Measurements from ENCODE around the gene CD99L2. TPM values are rescaled to one million over a fixed set of nuclear protein-coding genes. Genes with fewer than 3 reads are reported as not detected.

CD99L2 gene
- total RNA-seq (100 to 1,000 TPM; 106 to 173 (median 136) TPM), polyA plus RNA-seq (100 to 1,000 TPM in 2 of 3 donors, 10 to 100 TPM in 1; 62.7 to 154 (median 104) TPM)
- long read RNA-seq, donor 1, transcript CD99L2-206 (9 exons, 988 nt): minor isoform, 24 of 117 reads
- long read RNA-seq, donor 1, transcript CD99L2-203 (11 exons, 3,604 nt): major isoform, 35 of 117 reads
- long read RNA-seq, donor 1, partial matches to known transcripts: 19 of 117 reads
- long read RNA-seq, donor 1, other reads (novel, unspliced or antisense): 36 of 117 reads
- long read RNA-seq, donor 2, transcript CD99L2-203 (11 exons, 3,604 nt): minor isoform, 66 of 287 reads
- long read RNA-seq, donor 2, transcript CD99L2-206 (9 exons, 988 nt): major isoform, 80 of 287 reads
- long read RNA-seq, donor 2, partial matches to known transcripts: 57 of 287 reads
- long read RNA-seq, donor 2, other reads (novel, unspliced or antisense): 80 of 287 reads

- Histone ChIP-seq H3K36me3 (ENCODE audit: insufficient read depth in 1 of 2, low read depth in 1 of 2) (no peaks in the 10 kb centered on the region), H3K27me3 (ENCODE audit: insufficient read depth in 3 of 3, low read length in 2 of 3) (no peaks in the 10 kb centered on the region), H3K4me1 (no peaks in the 10 kb centered on the region), H3K4me3 (peak within 1 kb of the TSS; percentile 77), H3K9me3 (no peaks in the 10 kb centered on the region), H3K27ac (peak within 1 kb of the TSS; percentile 88)
- ATAC-seq (peak; percentile 91 to 97 (median 94)), DNase-seq (peak; percentile 91 to 94)
- intact Hi-C loops (cut with DNase I): loop anchor here (2.0 to 10.0 kb wide), 2 partner anchors 84 to 124 kb away; partner anchors contain the start of gene HMGB3 (in 1 of the 2)
- TF ChIP-seq CTCF (IDR thresholded peaks at IDR 0.05): no peak
- WGBS, 3 donors: 0 to 26% (median 0%) methylated on average over 3 to 90 of the region's 95 CpGs
Observed at GRCh38 chrX:150898343-150899190, at the start of gene CD99L2. TSS of gene CD99L2 (minus strand) at chrX:150898668. CDS start at chrX:150898588, 80 bp downstream.

GRCh38 chrX:150944233-150944632 lies 45.8 kb upstream of the CD99L2 start:
- H3K9me3 ChIP-seq: no peaks in the 10 kb centered on the region
- WGBS, 3 donors: 60 to 82% (median 75%) methylated on average over 3 of the region's 3 CpGs
- H3K4me1 ChIP-seq: no peaks in the 10 kb centered on the region
- no peak for TF ChIP-seq CTCF (IDR thresholded peaks at IDR 0.05)
- intact Hi-C loops (cut with DNase I): no loop called here
- no peak overlapping the region for H3K4me3 ChIP-seq
- no peak overlapping the region for H3K27ac ChIP-seq
- H3K27me3 ChIP-seq (ENCODE audit: insufficient read depth in 3 of 3, low read length in 2 of 3): no peaks in the 10 kb centered on the region
- H3K36me3 ChIP-seq (ENCODE audit: insufficient read depth in 1 of 2, low read depth in 1 of 2): no peaks in the 10 kb centered on the region
- no peak for DNase-seq
- no peak for ATAC-seq

GRCh38 chrX:150942942-150943594 lies 44.6 kb upstream of the CD99L2 start:
- no peaks in the 10 kb centered on the region for H3K4me1 ChIP-seq
- no peaks in the 10 kb centered on the region for H3K27me3 ChIP-seq (ENCODE audit: insufficient read depth in 3 of 3, low read length in 2 of 3)
- no peak for TF ChIP-seq CTCF (IDR thresholded peaks at IDR 0.05)
- ATAC-seq (no peak), DNase-seq (no peak)
- H3K27ac ChIP-seq: no peak overlapping the region
- no peaks in the 10 kb centered on the region for H3K36me3 ChIP-seq (ENCODE audit: insufficient read depth in 1 of 2, low read depth in 1 of 2)
- H3K4me3 ChIP-seq: no peak overlapping the region
- intact Hi-C loops (cut with DNase I): no loop called here
- H3K9me3 ChIP-seq: no peaks in the 10 kb centered on the region
- WGBS, 3 donors: 65 to 76% (median 74%) methylated on average over 9 of the region's 9 CpGs

GRCh38 chrX:150941580-150941979 lies 43.1 kb upstream of the CD99L2 start:
- intact Hi-C loops (cut with DNase I): no loop called here
- no peaks in the 10 kb centered on the region for H3K27me3 ChIP-seq (ENCODE audit: insufficient read depth in 3 of 3, low read length in 2 of 3)
- 34 to 67% (median 51%) methylated on average over 2 of the region's 2 CpGs for WGBS, 3 donors
- no peak for ATAC-seq
- no peak overlapping the region for H3K4me3 ChIP-seq
- H3K36me3 ChIP-seq (ENCODE audit: insufficient read depth in 1 of 2, low read depth in 1 of 2): no peaks in the 10 kb centered on the region
- H3K9me3 ChIP-seq: no peaks in the 10 kb centered on the region
- H3K4me1 ChIP-seq: no peaks in the 10 kb centered on the region
- H3K27ac ChIP-seq: no peak overlapping the region
- no peak for DNase-seq
- no peak for TF ChIP-seq CTCF (IDR thresholded peaks at IDR 0.05)
